ENCODE results near the gene ZNF518B.

The ZNF518B gene, protein sequence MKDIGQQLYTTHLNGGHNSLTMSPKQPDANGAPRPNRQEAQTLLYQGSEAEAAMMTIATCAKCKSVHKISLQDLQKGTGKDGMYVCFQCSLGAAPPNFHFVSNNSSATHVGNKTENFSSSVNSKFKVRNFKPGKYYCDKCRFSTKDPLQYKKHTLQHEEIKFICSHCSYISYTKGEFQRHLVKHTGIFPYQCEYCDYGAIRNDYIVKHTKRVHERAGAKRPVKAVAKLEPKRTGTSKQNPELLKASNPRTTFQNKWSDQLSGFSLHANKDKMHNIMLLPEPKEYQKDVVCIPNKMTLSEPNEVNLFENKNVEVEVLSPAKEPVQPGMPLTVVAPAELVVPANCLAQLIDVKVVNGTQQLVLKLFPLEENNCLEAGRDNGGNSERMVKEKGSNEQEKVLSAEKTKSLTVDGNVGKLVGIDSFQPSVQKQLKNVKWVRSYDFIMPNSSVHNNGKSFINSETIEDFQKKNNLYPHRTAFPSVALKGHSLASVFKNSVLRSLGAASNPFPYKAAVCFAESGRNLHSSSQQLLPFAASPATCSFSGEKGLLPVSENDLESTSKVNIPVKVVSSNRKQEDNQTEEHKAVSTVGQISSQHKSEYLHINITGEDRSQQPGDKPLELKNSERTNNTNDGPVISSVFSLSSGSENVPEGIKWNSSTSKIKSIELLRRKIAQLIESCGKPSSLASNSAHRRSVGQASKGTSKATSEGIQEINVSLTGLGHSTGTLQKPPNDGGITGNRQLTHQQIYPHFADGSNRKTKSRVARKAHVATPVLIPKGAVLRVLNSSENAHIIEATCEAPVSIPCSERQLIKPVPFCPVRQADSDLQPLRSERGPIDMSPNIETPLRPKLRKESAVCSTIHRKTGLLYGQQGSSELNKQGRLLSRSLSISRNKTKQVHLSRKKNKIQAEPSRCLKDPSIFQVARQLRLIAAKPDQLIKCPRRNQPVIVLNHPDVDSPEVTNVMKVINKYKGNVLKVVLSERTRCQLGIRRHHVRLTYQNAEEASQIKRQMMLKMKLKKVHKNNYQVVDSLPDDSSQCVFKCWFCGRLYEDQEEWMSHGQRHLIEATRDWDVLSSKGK

DNA sequence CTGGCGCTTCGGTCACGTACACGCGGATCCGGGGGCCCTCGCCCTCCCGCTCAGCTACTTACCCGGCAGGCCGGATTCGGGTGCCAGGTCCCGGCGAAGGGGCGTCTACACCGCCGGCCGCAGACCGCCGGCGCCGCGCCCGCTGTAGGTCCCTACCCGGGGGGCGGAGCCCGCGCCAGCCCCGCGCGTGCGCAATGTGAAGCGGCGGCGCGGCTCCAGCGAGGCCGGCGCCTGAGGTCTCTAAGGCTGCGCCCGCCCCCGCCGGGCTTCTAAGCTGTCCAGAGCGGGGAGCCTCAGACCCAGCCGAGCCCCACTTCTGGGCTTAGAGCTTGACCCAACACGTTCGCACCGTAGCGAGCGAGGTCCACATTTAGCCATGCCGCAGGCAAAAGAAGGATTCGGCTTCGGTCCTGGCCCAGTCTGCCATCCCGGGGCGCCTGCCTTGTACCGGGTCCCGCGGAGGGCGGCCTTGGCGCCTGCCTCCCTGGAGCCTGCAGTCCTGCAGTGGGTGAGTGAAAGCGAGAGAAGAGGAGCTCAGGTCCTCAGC, at the start of gene ZNF518B:
Gene ZNF518B, minus strand, starts transcription at position 172 of the 547 bp plus-strand sequence. CDS start 11,098 bp downstream, outside the sequence.
- Histone ChIP-seq H3F3A (ENCODE audit: insufficient read depth) (no peaks in the 10 kb centered on the region), H3K9me2 (replicated peaks; ENCODE audit: insufficient read depth, low read length) (no peaks in the 10 kb centered on the region), H3K27me3 (ENCODE audit: low read length) (no peaks in the 10 kb centered on the region), H3K27ac (ENCODE audit: low read depth, low read length) (no peak within 1 kb of the TSS), H3K4me3 (ENCODE audit: insufficient read depth, low read length, poor library complexity, severe bottlenecking) (peak within 1 kb of the TSS; percentile 42), H2AFZ (ENCODE audit: low read depth, low read length, severe bottlenecking) (no peak within 1 kb of the TSS), H4K20me1 (ENCODE audit: low read depth, low read length) (no peaks in the 10 kb centered on the region), H3K4me2 (ENCODE audit: low read depth, low read length, poor library complexity, severe bottlenecking) (peak within 1 kb of the TSS; percentile 54), H3K9me3 (ENCODE audit: insufficient read depth, low read length) (no peaks in the 10 kb centered on the region), H3K36me3 (ENCODE audit: low read length) (no peaks in the 10 kb centered on the region), H3K9ac (ENCODE audit: low read length) (peak within 1 kb of the TSS; percentile 47), H3K79me2 (ENCODE audit: insufficient read depth, low read length) (no peaks in the 10 kb centered on the region)
- TF ChIP-seq, protein P1, sequence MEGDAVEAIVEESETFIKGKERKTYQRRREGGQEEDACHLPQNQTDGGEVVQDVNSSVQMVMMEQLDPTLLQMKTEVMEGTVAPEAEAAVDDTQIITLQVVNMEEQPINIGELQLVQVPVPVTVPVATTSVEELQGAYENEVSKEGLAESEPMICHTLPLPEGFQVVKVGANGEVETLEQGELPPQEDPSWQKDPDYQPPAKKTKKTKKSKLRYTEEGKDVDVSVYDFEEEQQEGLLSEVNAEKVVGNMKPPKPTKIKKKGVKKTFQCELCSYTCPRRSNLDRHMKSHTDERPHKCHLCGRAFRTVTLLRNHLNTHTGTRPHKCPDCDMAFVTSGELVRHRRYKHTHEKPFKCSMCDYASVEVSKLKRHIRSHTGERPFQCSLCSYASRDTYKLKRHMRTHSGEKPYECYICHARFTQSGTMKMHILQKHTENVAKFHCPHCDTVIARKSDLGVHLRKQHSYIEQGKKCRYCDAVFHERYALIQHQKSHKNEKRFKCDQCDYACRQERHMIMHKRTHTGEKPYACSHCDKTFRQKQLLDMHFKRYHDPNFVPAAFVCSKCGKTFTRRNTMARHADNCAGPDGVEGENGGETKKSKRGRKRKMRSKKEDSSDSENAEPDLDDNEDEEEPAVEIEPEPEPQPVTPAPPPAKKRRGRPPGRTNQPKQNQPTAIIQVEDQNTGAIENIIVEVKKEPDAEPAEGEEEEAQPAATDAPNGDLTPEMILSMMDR (IDR thresholded peaks at IDR 0.05; ENCODE audit: insufficient read depth, low read length, poor library complexity, severe bottlenecking) = no peak
- TF ChIP-seq EZH2phosphoT487 (conservative IDR thresholded peaks at IDR 0.05; ENCODE audit: low read length) = no peak

DNA sequence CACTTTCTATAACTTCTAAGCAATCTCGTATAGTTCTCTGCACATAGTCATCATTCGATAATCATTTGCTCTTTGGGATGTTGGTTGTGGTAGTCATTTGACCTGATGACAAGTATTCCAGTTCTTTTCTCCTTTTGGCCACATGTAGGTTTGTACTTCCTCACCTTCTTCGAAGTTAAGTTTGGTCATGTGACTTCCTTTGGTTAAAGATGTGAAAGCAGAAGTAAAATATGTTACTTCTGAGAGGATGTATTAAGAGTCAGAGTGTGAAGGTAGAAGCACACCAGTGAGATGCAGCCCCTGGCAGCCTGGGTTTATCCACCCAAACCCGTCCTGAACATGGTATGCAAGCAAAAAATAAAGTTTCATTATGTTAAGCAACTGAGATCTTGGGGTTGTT, 48.9 kb upstream of the ZNF518B start:
- Histone ChIP-seq H3K9me3 (ENCODE audit: insufficient read depth, low read length) (peaks cover 19% of the 10 kb centered on the region; the same call in 1 of the 2 replicates), H3K79me2 (ENCODE audit: insufficient read depth, low read length) (no peaks in the 10 kb centered on the region), H3K4me2 (ENCODE audit: low read depth, low read length, poor library complexity, severe bottlenecking) (no peak overlapping the region), H3K36me3 (ENCODE audit: low read length) (no peaks in the 10 kb centered on the region), H3F3A (ENCODE audit: insufficient read depth) (no peaks in the 10 kb centered on the region), H3K9me2 (replicated peaks; ENCODE audit: insufficient read depth, low read length) (no peaks in the 10 kb centered on the region), H3K27me3 (ENCODE audit: low read length) (no peaks in the 10 kb centered on the region), H4K20me1 (ENCODE audit: low read depth, low read length) (no peaks in the 10 kb centered on the region), H3K4me3 (ENCODE audit: insufficient read depth, low read length, poor library complexity, severe bottlenecking) (no peak overlapping the region), H3K9ac (ENCODE audit: low read length) (no peak overlapping the region), H2AFZ (ENCODE audit: low read depth, low read length, severe bottlenecking) (no peak overlapping the region), H3K27ac (ENCODE audit: low read depth, low read length) (no peak overlapping the region)
- TF ChIP-seq, protein P1 (IDR thresholded peaks at IDR 0.05; ENCODE audit: insufficient read depth, low read length, poor library complexity, severe bottlenecking) = no peak
- TF ChIP-seq EZH2phosphoT487 (conservative IDR thresholded peaks at IDR 0.05; ENCODE audit: low read length) = no peak

DNA sequence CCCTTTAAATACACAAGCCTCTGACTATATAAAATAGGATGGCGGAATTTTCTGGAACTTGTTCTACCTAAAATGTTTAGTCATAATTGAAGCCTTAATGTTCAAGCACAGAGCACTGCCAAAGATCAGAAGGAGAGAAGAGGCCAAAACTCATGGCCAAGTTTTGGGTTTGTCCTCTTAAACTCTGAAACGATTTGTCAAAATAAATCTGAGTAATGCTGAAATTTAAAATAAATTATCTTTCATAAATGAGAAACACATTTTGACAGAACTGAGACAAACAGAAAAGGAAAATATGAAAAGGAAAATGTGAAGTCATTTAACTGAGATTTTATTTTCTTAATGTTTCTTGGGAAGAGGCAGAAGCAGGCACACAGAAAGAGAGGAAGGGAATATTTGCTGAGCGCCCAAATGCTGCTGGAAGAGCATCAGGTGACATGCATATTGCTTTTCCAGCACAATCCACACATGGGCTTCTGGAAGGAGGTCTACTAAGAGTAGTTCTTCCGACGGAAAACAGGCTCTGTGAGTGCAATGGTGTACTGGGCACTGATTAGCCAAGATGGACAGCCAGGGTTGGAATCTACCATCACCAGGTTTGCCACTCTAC, 47.4 kb upstream of the ZNF518B start:
- Histone ChIP-seq H3K4me3 (ENCODE audit: insufficient read depth, low read length, poor library complexity, severe bottlenecking) (no peak overlapping the region), H4K20me1 (ENCODE audit: low read depth, low read length) (no peaks in the 10 kb centered on the region)
- TF ChIP-seq, protein P1 (IDR thresholded peaks at IDR 0.05; ENCODE audit: insufficient read depth, low read length, poor library complexity, severe bottlenecking) = no peak
- TF ChIP-seq EZH2phosphoT487 (conservative IDR thresholded peaks at IDR 0.05; ENCODE audit: low read length) = no peak

More for the DNA sequence above, 47.4 kb upstream of the ZNF518B start:
- Histone ChIP-seq H3K9ac (ENCODE audit: low read length) (no peak overlapping the region), H3K36me3 (ENCODE audit: low read length) (no peaks in the 10 kb centered on the region), H3K27me3 (ENCODE audit: low read length) (no peaks in the 10 kb centered on the region), H3K27ac (ENCODE audit: low read depth, low read length) (no peak overlapping the region), H2AFZ (ENCODE audit: low read depth, low read length, severe bottlenecking) (no peak overlapping the region), H3K79me2 (ENCODE audit: insufficient read depth, low read length) (no peaks in the 10 kb centered on the region), H3K9me2 (replicated peaks; ENCODE audit: insufficient read depth, low read length) (no peaks in the 10 kb centered on the region), H3K4me2 (ENCODE audit: low read depth, low read length, poor library complexity, severe bottlenecking) (no peak overlapping the region), H3F3A (ENCODE audit: insufficient read depth) (no peaks in the 10 kb centered on the region), H3K9me3 (ENCODE audit: insufficient read depth, low read length) (peaks cover 19% of the 10 kb centered on the region; the same call in 1 of the 2 replicates)

All from SU-DHL-6 (cell line).